Kidney tubule cell (primary cell): Measurements from ENCODE around the gene RASEF.
A peak's percentile ranks its signal among the peaks of the same experiment; 100 is the strongest.

Experiments used
- DNase-seq: peaks from one replicate; pipeline ENCODE4 v3.0.0-alpha.2; 2018; ENCODE audit warnings: low spot score

RASEF gene

GRCh38 chr9:83056911-83057310, 6.0 kb downstream of the RASEF start:
- DNase-seq: no peak

GRCh38 chr9:83056174-83056573, 6.8 kb downstream of the RASEF start:
- peak; percentile 28 for DNase-seq

GRCh38 chr9:83047839-83048775, 14.8 kb downstream of the RASEF start:
- peak; percentile 96 for DNase-seq

- no peak for DNase-seq
Measured at GRCh38 chr9:83043597-83043996, 19.3 kb downstream of the RASEF start.

GRCh38 chr9:83041771-83042170, 21.2 kb downstream of the RASEF start:
- peak; percentile 42 for DNase-seq

GRCh38 chr9:83039303-83039702, 23.6 kb downstream of the RASEF start:
- DNase-seq: no peak

- DNase-seq: no peak
Measured at GRCh38 chr9:83036043-83036442, 26.9 kb downstream of the RASEF start.

- no peak for DNase-seq
Measured at GRCh38 chr9:83035143-83035542, 27.8 kb downstream of the RASEF start.

- peak; percentile 91 for DNase-seq
Measured at GRCh38 chr9:83034587-83034986, 28.4 kb downstream of the RASEF start.

GRCh38 chr9:83034026-83034425, 28.9 kb downstream of the RASEF start:
- no peak for DNase-seq

- DNase-seq: peak; percentile 28
Measured at GRCh38 chr9:83032065-83032625, 30.8 kb downstream of the RASEF start.

GRCh38 chr9:83030391-83031107, 32.4 kb downstream of the RASEF start:
- no peak for DNase-seq

- DNase-seq: peak; percentile 78
Measured at GRCh38 chr9:83029531-83030137, 33.3 kb downstream of the RASEF start.

GRCh38 chr9:83027153-83027891, 35.6 kb downstream of the RASEF start:
- DNase-seq: peak; percentile 96

- DNase-seq: no peak
Measured at GRCh38 chr9:83024506-83025125, 38.3 kb downstream of the RASEF start.

- DNase-seq: peak; percentile 56
Measured at GRCh38 chr9:83023151-83023550, 39.8 kb downstream of the RASEF start.

- DNase-seq: no peak
Measured at GRCh38 chr9:83020864-83021263, 42.1 kb downstream of the RASEF start.

- no peak for DNase-seq
Measured at GRCh38 chr9:83020327-83020726, 42.6 kb downstream of the RASEF start.

- no peak for DNase-seq
Measured at GRCh38 chr9:83019246-83019645, 43.7 kb downstream of the RASEF start.

- DNase-seq: no peak
Measured at GRCh38 chr9:83015897-83016296, 47.0 kb downstream of the RASEF start.
